GM21528 (cell line): ENCODE data around the gene CTIF.
"Not testable (repeated sequence)": the region's sequence is repeated elsewhere in the genome, so short reads cannot be mapped to it uniquely, and the experiment has no call there.

Experiments used
- ATAC-seq: cut with Tn5 transposase; IDR thresholded peaks from one replicate; pipeline ENCODE4 v1.9.1; 2021; ENCODE audit warnings: mild to moderate bottlenecking, moderate library complexity; ENCODE audit not compliant: unreplicated experiment, low FRiP score

Gene CTIF

DNA sequence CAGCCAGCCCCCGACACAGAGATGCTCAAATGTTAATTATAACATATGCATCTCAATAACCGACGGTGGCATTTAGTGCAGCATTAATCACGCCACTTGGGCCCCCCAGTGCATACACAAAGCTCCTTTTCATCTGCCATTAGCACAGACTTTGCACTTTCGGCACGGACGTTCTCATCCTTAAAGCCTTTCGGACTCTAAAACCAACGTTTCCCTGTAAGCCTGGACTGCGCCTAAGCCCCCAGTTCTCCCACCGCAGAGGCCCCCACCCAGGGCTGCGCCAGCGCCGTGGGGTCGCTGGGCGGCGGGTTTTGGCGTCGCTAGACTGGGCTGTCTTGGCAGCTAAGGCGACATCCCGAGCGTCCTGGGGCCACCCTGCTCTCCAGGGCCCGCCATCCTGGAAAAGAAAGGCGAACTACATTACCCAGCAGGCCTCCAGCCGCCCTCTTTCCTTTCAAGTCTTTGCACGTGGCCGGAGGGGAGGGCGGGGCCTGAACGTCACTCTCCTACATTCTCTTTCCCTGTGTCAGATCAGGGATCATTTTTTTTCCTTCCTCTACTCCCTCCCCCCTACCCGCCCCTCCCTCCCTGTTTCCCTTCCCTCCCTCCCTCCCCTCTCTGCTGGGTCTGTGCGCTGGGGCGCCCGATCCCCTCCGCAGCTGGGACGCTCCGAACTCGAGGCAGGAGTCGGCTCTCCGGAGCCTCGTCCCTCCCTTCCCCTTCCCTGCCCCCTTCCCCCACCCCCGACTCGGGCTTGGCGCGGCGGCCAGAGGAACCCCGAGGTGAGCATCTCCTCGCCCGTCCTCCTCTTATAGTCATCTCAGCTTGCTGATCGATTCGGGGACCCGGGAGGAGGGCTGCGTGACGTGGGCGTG, at the start of gene CTIF:
Gene CTIF, plus strand, starts transcription at position 501 of the 875 bp plus-strand sequence. CDS start 80,535 bp downstream, outside the sequence.
- ATAC-seq: peak; percentile 81

DNA sequence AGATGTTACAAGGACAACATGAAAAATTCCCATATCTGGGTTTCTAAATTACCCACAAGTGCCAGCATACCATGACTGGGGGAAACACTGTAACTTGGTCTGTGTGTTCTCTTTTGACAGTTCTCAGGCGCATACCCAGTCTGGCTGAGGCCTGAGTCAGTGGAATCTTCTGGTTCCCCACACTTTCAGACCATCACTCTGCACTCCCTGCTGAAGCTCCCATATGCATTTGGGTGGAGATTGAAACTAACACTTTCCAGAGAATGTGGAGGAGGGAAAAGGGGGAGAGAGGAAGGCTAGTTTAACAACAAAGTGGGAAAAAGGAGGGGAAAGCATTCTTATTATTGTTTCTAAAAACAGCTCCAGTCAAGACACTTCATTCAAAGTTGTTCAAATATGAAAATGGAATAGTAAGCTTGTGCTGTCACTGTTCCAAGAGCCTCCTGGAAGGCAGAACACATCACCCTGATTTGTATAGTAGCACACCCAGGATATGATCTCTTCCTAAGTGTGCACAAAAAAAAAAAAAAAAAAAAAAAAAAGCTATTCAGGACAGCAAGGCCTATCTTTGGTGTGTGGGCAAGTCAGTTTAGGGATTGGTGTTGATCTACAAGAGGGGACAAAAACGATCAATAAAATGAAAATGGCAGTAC, 48.1 kb upstream of the CTIF start:
- no peak for ATAC-seq

DNA sequence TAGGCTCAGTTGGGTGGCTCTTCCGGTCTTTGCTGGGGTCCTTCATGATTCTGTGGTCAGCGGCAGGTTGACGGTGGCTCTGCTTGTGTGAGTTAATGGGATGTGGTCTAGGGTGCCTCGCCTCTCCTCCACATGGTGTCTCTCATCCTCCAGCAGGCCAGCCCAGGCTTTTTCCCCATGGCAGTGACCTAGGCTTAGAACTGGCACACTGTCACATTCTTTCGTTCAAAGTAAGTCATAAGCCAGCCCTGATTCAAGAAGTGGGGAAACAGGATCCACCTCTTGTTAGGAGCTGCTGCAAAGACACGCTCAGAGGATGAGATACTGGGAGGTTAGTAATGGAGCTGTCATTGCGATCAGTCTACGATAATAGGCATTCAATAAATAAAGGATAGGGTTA, 46.0 kb upstream of the CTIF start:
- no peak for ATAC-seq

DNA sequence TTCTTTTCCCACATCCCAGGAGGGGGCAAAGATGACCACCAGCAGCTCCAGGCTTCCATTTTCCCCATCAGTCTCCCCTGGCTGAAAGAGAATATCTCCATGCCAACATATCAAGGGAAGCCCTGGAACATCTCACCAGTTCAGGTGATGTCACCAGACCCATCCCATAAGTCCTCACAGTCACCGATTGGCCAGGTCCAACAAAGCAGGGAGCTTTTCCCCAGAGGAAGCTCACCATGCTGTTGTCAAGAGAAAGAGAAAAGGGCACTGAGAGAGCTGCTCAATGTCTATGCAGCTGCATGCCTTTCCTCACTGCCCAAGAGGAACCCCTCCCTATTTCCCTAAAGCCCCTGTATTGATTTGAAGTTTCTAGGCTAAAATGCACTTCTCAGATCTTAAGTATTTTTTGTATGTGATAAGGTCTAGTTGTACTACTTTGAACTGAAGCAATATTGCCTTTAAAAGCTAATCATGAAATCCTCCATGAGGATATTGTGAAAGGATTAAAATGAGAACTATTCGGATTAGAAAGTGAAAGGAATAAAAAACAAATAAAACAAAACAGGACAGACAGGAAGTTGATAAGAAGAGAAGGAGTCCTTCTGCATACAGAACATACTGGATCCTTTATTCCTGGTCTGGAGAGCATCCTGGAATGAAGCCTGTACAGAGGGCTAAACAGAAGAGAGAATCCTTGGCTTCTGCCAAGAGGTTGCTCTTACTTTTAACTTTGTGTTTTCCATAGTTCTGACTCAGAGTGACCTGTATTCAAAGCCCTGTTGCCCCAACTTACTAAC, 45.2 kb upstream of the CTIF start:
- ATAC-seq: no peak

DNA sequence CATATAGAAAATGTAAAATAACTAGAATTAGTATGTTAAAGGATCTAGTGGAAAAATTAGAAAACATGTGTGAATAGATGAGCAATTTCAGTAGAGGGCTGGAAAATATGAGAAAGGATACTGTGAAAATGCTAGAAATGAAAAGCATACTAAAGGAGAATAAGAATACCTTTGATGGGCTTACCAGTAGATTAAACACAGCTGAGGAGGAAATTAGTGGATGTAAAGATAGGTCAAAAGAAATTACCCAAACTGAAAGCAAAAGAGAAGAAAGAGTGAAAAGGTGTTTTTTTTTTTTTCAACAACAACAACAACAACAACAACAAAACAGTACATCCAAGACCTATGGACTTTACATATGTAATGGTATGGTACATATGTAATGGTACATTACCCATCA, 41.0 kb upstream of the CTIF start:
- ATAC-seq: no peak

DNA sequence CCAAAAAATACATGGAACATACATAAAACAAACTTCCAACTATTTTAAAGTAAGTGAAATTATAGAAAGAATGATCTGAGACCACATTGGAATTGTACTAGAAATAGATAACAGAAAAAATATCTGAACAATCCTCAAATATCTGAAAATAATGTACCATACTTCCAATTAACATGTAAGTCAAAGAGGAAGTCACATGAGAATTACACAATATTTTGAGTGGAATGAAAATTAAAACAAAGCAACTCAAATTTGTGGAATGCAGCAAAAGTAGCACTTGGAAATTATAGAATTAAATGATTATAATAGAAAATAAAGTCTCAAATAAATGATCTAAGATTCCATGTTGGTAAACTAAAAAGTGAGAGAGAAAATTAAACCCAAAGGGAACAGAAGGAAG, 38.3 kb upstream of the CTIF start:
- no peak for ATAC-seq

DNA sequence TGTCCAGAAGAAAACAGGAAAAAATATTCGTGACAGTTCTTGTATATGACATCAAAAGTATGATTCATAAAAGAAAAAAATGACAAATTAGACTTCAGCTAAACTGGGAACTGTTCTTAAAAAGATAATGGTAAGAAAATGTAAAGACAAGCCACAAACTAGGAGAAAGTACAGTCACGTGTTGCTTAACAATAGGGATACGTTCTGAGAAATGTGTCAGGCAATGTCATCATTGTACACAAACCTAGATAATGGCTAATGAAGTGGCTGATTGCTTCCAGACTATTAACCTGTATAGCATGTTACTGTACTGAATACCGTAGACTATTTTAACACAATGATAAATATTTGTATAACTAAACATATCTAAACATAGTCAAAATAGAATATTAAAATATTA, 35.9 kb upstream of the CTIF start:
- ATAC-seq: no peak

DNA sequence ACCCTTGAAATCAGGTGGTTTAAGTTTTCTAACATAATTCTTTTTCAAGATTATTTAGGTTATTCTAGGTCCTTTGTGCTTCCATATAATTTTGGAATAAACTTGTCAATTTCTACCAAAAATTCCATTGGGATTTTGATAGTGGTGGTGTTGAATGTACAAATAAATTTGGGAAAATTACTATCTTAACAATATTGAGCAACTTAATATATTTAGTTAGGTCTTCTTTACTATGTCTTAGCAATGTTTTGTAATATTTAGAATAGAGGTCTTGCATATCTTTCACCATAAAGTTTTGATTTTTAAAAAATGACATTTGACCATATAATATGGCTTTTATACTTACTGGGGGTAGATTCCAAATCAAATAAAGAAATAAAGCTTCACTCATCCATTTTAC, 34.0 kb upstream of the CTIF start:
- no peak for ATAC-seq

DNA sequence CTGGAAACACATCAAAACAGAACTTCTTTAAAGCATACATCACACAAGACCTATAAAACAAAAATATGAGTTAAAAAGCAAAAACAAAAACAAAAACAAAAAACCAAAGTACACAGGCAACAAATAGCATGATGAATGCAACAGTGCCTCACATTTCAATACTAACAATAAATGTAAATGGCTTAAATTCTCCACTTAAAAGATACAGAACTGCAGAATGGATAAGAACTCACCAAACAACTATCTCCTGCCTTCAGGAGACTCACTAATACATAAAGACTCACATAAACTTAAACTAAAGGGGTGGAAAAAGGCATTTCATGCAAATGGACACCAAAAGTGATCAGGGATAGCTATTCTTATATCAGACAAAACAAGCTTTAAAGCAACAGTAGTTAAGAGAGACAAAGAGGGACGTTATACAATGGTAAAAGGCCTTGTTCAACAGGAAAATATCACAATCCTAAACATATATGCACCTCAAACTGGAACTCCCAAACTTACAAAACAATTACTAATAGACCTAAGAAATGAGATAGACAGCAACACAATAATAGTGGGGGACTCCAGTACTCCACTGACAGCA, 31.8 kb upstream of the CTIF start:
- ATAC-seq: not testable (repeated sequence)

DNA sequence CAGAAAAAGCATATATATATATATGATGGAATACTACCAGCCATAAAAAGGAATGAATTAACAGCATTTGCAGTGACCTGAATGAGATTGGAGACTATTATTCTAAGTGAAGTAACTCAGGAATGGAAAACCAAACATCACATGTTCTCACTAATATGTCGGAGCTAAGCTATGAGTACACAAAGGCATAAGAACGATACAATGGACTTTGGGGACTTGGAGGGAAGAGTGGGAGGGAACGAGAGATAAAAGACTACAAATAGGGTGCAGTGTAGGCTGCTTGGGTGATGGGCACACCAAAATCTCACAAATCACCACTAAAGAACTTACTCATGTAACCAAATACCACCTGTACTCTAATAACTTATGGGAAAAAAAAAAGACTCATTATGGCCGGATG, 26.3 kb upstream of the CTIF start:
- ATAC-seq: not testable (repeated sequence)

DNA sequence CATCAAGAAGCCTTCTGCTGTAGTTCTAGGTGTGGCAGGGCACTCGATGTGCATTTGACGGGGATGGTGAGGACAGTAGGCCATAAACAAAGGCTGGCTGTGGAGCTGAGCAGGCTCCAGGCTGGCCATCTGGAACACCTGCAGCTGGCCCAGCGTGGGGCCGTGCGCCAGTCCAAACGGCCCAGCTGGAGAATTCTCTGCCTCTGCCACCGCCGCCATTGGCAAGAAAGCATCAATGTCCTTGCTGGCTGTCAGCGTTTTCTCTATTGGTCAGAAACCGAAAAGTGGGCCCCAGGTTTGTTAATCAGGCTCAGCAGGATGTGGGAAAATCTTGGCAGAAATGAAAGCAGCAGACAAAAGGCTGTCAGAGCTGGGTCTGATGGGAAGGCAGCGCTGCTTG, 24.0 kb upstream of the CTIF start:
- no peak for ATAC-seq

DNA sequence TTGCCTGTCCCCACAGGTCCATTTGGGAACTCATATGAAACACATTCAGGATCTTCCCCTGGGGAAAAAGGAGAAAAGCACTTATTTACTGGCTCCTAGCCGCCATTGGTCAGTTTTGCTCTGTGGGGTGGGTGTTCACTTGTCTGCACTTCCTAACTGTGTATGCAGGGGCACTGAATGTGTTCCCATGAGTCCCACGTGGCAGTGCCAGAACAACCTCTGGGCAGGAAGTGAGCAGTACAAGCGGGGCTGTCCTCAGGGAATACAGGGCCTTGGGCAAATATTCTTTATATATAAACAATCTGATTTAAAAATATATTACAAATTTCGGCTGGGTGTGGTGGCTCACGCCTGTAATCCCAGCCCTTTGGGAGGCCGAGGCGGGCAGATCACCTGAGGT, 21.8 kb upstream of the CTIF start:
- no peak for ATAC-seq

DNA sequence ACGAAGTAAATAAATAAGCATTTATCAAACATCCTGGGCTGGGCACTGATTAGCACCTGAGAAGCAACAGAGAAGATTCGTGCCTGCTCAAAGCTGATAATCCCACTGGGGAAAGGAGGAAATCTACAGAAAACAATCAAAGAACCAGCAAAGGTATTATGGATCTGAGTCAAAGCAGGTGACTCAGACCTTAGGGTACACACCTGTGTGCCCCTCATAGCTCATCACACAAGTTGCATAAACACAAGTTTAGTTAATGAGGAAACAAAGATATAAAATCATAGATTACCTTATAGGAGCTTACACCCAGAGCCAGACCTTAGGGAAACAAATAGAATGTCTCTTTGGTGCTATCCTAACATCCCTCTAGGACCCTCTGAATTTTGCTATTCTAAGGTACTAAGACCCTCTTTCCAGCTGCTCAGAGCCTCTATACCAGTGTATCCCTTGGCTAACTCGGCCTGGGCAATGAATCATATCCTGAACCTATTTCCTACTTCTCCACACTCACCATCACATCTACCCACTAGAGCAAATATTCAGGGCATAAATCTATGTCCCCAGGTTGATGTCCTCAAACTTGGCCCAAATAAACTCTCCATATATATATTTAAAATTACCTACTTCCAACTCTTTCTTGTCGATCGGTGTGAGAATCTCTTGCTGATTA, 19.3 kb upstream of the CTIF start:
- ATAC-seq: no peak

DNA sequence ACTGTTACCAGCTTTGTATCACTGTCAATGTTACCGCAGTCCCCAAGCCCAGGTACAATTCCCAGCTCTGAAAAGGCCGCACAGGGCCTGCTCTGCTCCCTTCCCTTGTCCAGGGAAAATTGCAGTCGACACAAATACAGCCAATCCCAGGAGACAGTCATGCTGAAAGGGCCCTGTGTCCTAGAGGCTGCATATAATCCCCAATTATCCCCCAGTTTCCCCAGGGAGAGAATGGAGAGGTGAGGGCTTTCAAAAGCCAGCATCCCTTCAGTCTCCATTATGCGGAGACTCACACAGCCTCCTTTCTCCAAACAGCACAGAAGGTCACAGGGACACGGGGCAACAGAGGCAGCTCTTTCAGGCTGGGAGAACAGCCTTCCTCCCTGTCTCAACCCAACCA, 17.1 kb upstream of the CTIF start:
- no peak for ATAC-seq

DNA sequence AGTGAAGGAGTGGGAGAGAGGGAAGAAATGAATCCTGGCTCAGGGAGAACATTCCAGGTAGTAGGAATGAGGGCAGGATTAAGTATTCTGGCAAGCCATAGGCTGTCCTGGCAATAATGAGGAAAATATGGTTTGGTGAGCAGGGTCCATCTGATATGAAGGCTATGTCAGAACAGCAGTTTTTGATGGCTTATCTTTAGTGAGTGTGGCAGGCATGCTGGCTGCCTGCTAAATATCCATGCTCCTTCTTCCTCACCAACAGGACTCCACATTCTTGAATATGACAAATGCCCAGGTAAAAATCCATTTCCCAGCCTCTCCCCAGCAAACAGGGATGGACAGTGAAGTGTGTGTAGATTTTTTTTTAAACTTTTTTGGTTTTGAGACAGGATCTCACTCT, 13.2 kb upstream of the CTIF start:
- ATAC-seq: no peak

DNA sequence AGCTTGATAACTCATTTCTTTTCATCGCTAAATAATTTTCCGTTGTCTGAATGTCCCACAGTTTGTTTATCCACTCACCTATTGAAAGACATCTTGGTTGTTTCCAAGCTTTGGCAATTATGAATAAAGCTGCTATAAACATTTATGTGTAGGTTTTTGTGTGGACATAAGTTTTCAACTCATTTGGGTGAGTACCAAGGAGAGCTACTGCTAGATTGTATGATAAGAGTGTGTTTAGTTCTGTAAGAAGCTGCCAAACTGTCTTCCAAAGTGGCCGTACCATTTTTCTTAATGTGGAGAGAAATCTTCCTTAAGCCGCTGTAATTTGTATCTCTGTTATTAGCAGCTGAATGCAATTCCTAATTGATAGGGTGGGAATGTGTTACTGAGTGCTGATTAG, 11.4 kb upstream of the CTIF start:
- no peak for ATAC-seq

DNA sequence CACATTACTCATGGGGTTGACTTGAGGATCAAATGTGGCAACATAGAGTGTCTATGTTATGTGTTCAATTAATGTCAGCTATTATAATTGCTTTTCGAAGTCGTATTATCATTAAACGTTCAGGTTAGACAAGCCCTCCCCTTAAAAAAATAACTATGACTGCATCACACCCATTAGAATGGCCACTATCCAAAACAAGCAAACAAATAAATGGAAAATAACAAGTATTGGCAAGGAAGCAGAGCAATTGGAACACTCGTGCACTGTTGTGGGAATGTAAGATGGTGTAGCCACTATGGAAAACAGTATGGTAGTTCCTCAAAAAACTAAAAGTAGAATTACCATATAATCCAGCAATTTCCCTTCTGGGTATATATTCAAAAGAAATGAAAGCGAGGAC, 10.0 kb upstream of the CTIF start:
- no peak for ATAC-seq

DNA sequence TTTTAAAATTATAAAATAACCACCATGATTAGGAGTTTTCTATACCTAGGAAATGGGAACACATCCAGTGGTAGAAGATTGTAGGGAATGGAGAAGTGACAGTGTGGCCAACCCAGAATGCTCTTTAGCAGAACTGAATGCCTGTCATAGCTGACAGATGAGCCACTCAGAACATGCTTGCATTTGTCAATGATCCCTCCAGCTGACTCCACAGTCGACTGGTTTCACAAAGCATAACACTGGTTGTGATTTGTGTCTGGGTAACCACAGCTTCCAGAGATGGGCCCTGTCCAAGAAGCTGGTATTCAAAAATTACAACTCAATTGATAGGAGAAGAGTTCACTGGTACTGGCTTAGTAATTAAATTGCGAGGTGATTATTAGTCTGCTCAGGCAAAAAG, 9.0 kb upstream of the CTIF start:
- no peak for ATAC-seq

DNA sequence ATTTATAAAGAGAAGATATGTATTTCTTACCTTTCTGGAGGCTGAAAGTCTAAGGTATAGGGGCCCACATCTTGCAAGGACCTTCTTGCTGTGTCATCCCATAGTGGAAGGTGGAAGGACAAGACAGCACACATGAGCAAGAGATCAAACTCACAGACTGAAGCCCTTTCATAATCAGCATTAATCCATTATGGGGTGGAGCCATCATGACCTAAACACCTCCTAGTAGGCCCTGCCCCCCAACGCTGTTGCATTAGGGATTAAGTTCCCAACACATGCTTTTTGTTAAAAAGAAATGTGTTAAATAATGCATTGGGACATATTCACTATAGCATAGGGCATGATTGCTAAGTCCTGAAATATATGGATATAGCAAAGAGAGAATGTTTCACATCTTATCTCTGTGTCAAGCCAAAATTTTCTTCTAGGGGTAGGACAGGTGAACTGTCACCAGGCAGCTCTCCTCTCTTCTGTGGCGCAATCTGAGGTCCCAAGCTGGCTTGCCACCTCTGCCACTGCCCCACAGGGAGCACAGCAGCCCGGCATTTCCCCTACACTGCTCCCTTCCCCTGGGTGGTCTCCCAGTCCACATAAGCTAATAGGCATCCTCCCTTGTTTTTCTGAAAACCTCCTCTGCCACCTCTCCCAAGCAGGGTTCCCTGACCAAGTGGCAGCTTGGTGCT, 8.3 kb upstream of the CTIF start:
- no peak for ATAC-seq

DNA sequence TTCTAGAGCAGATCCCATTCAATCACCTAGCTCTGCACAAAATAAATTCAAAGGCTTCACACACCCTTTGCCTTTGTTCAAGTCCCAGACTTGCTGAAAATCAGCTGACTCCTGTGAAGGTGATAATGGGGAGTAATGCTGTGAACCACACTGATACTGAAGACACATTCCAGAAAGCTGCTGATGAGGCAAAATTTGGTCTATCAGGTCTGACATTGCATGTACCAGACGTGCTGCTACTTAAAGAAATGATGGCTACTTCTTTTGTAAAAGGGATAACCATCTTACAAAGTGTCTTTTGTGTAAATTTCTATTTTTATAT, 7.8 kb upstream of the CTIF start:
- no peak for ATAC-seq
